ENCODE measurements around the gene RNF5.

GRCh38 chr6:32181148-32181702 lies 3.0 kb downstream of the RNF5 start:
- TF ChIP-seq KLF1 (tag; IDR thresholded peaks at IDR 0.05), result no peak
- no peak for TF ChIP-seq ZNF444 (CRISPR knock-in tag; IDR thresholded peaks at IDR 0.05)
- TF ChIP-seq TAF7 (tag; IDR thresholded peaks at IDR 0.05), result no peak
- no peak for TF ChIP-seq BHLHE40 (IDR thresholded peaks at IDR 0.05; ENCODE audit: low read length)
- no peak for TF ChIP-seq DDX20 (tag; IDR thresholded peaks at IDR 0.05; ENCODE audit: low read depth)

All from K562 (cell line).